Mesenchymal stem cell (in vitro differentiated cells and primary cell): ENCODE data around the gene HDAC4.

ENCODE experiments used
- DNase-seq: peaks from one replicate; pipeline ENCODE4 v3.0.0-alpha.2; 2013
- H2AFZ ChIP-seq: one replicate; pipeline ENCODE4 v1.6.1; 2013; ENCODE audit warnings: low read depth, mild to moderate bottlenecking, control low read depth, inconsistent platforms, low read length, moderate library complexity
- H2AK5ac ChIP-seq: 2 replicates; pipeline ENCODE4 v1.6.1; 2013; ENCODE audit warnings: low read length, moderate library complexity, mild to moderate bottlenecking, inconsistent platforms; ENCODE audit not compliant: severe bottlenecking
- H2BK120ac ChIP-seq: one replicate; pipeline ENCODE4 v1.6.1; 2013; ENCODE audit warnings: low read depth, mild to moderate bottlenecking, inconsistent platforms, low read length, moderate library complexity
- H2BK12ac ChIP-seq, 2 experiments: one replicate each; pipeline ENCODE4 v1.6.1; 2013; ENCODE audit warnings: inconsistent platforms in 2 of 2, low read length in 2 of 2, mild to moderate bottlenecking in 2 of 2, moderate library complexity in 2 of 2, control low read depth in 1 of 2
- H2BK15ac ChIP-seq: one replicate; pipeline ENCODE4 v1.6.1; 2013; ENCODE audit warnings: mild to moderate bottlenecking, low read depth, inconsistent platforms; ENCODE audit not compliant: poor library complexity, severe bottlenecking
- H2BK5ac ChIP-seq: 2 replicates; pipeline ENCODE4 v1.6.1; 2013; ENCODE audit warnings: low read depth, mild to moderate bottlenecking, low read length, control low read depth, inconsistent platforms; ENCODE audit not compliant: poor library complexity, severe bottlenecking
- H3K14ac ChIP-seq, 2 experiments: one replicate each; pipeline ENCODE4 v1.6.1; 2013; ENCODE audit warnings: inconsistent platforms in 2 of 2, low read length in 2 of 2, control low read depth in 1 of 2, mild to moderate bottlenecking in 1 of 2, moderate library complexity in 1 of 2
- H3K18ac ChIP-seq, 2 experiments: one replicate each; pipeline ENCODE4 v1.6.1; 2013; ENCODE audit warnings: inconsistent platforms in 2 of 2, low read length in 2 of 2, control low read depth in 1 of 2, low read depth in 1 of 2, mild to moderate bottlenecking in 1 of 2
- H3K23ac ChIP-seq, 2 experiments: one replicate each; pipeline ENCODE4 v1.6.1; 2013; ENCODE audit warnings: inconsistent platforms in 2 of 2, low read length in 2 of 2, mild to moderate bottlenecking in 2 of 2, moderate library complexity in 2 of 2, control low read depth in 1 of 2
- H3K27ac ChIP-seq: 2 replicates; pipeline ENCODE4 v1.5.1; 2013; ENCODE audit warnings: mild to moderate bottlenecking, moderate library complexity, low read length, control low read depth, inconsistent platforms; ENCODE audit not compliant: poor library complexity, severe bottlenecking
- H3K27me3 ChIP-seq, 2 experiments: 2 replicates each; pipeline versions ENCODE4 v1.6.1 to v1.7.0; 2013; ENCODE audit warnings: low read length in 2 of 2, mild to moderate bottlenecking in 2 of 2, moderate library complexity in 2 of 2, control low read depth in 1 of 2, inconsistent platforms in 1 of 2; ENCODE audit not compliant: control insufficient read depth in 1 of 2, insufficient read depth in 1 of 2
- H3K36me3 ChIP-seq, 2 experiments: 2 replicates each; pipeline versions ENCODE4 v1.6.1 to v1.7.0; 2013; ENCODE audit warnings: low read length in 2 of 2, control low read depth in 1 of 2, inconsistent platforms in 1 of 2, low read depth in 1 of 2, mild to moderate bottlenecking in 1 of 2; ENCODE audit not compliant: insufficient read depth in 2 of 2, control insufficient read depth in 1 of 2
- H3K4ac ChIP-seq, 2 experiments: one replicate each; pipeline ENCODE4 v1.6.1; 2013; ENCODE audit warnings: inconsistent platforms in 2 of 2, low read length in 2 of 2, mild to moderate bottlenecking in 2 of 2, moderate library complexity in 2 of 2, control low read depth in 1 of 2, low read depth in 1 of 2
- H3K4me1 ChIP-seq: 2 replicates; pipeline ENCODE4 v1.6.1; 2013; ENCODE audit warnings: low read depth, low read length, control low read depth; ENCODE audit not compliant: control insufficient read depth, insufficient read depth
- H3K4me2 ChIP-seq: 2 replicates; pipeline ENCODE4 v1.6.1; 2013; ENCODE audit warnings: low read length, mild to moderate bottlenecking, inconsistent platforms; ENCODE audit not compliant: poor library complexity, severe bottlenecking
- H3K4me3 ChIP-seq, 2 experiments: 2 replicates each; pipeline versions ENCODE4 v1.5.1 to v1.7.0; 2013; ENCODE audit warnings: low read length in 2 of 2, mild to moderate bottlenecking in 2 of 2, control low read depth in 1 of 2, low read depth in 1 of 2; ENCODE audit not compliant: insufficient read depth in 1 of 2
- H3K79me1 ChIP-seq: replicated peaks from 2 replicates; pipeline ENCODE4 v1.6.1; 2013; ENCODE audit warnings: mild to moderate bottlenecking, control low read depth, low read length, inconsistent platforms; ENCODE audit not compliant: poor library complexity, severe bottlenecking
- H3K9ac ChIP-seq: 2 replicates; pipeline ENCODE4 v1.7.0; 2013; ENCODE audit warnings: mild to moderate bottlenecking, low read length, moderate library complexity
- H3K9me3 ChIP-seq: 2 replicates; pipeline ENCODE4 v1.7.0; 2013; ENCODE audit warnings: mild to moderate bottlenecking, low read length; ENCODE audit not compliant: control insufficient read depth
- H4K8ac ChIP-seq: one replicate; pipeline ENCODE4 v1.6.1; 2013; ENCODE audit warnings: inconsistent platforms, mild to moderate bottlenecking, low read length, moderate library complexity
- H4K91ac ChIP-seq: one replicate; pipeline ENCODE4 v1.6.1; 2013; ENCODE audit warnings: mild to moderate bottlenecking, low read length, inconsistent platforms
- WGBS: methylation state at CpG from one replicate; pipeline ENCODE4 v1.1.7; 2013; ENCODE audit warnings: mixed read lengths; 5-methylcytosine and 5-hydroxymethylcytosine counted together

HDAC4 gene

GRCh38 chr2:239133945-239134570 lies 266.8 kb downstream of the HDAC4 start:
- H2BK15ac ChIP-seq = no peak overlapping the region
- no peak overlapping the region for H3K9ac ChIP-seq
- H3K4me1 ChIP-seq = peaks cover 14% of the 10 kb centered on the region
- no peak overlapping the region for H2AK5ac ChIP-seq
- no peak overlapping the region for H2BK120ac ChIP-seq
- peaks cover 53 to 75% of the 10 kb centered on the region in 2 experiments for H3K36me3 ChIP-seq
- no peak overlapping the region for H3K18ac ChIP-seq
- no peak overlapping the region for H2AFZ ChIP-seq
- H3K27me3 ChIP-seq = no peaks in the 10 kb centered on the region
- H3K23ac ChIP-seq = no peak overlapping the region
- H4K91ac ChIP-seq = no peak overlapping the region
- no peak overlapping the region for H3K27ac ChIP-seq
- no peaks in the 10 kb centered on the region for H3K79me1 ChIP-seq
- no peaks in the 10 kb centered on the region for H3K9me3 ChIP-seq
- H2BK5ac ChIP-seq = no peak overlapping the region
- H4K8ac ChIP-seq = no peak overlapping the region
- H3K4ac ChIP-seq = no peak overlapping the region
- H2BK12ac ChIP-seq = no peak overlapping the region
- no peak for DNase-seq
- H3K4me2 ChIP-seq = no peak overlapping the region
- WGBS = 97% methylated on average over 22 of the region's 28 CpGs
- no peak overlapping the region for H3K4me3 ChIP-seq
- H3K14ac ChIP-seq = no peak overlapping the region

DNA sequence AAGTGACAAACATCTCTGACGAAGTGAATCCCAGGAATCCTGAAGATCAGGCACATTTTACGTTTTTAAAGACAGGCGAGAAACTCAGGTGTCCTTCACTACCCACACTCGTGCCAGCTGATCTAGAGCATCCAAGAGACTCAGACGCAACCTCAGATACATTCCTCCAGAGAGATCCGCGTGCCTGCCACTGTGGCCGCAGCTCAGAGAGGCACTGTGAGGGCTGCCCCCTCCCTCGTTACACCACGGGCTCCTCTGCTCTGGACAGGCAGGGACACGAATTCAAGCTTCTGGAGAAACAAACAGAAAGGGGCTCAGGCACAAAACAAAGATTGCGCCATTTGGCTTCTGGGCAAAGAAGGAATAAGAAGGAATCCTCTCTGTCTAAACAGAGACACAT lies 268.0 kb downstream of the HDAC4 start:
- no peak overlapping the region for H3K23ac ChIP-seq
- H3K4me1 ChIP-seq = peaks cover 20% of the 10 kb centered on the region
- H3K18ac ChIP-seq = no peak overlapping the region
- H3K27ac ChIP-seq = no peak overlapping the region
- no peak overlapping the region for H4K8ac ChIP-seq
- H3K79me1 ChIP-seq = no peaks in the 10 kb centered on the region
- no peak overlapping the region for H3K4ac ChIP-seq
- H2AFZ ChIP-seq = no peak overlapping the region
- no peak overlapping the region for H3K14ac ChIP-seq
- WGBS = 94% methylated on average over 12 of the region's 12 CpGs
- H3K9me3 ChIP-seq = no peaks in the 10 kb centered on the region
- H2AK5ac ChIP-seq = no peak overlapping the region
- H4K91ac ChIP-seq = no peak overlapping the region
- no peak overlapping the region for H3K4me3 ChIP-seq
- no peak for DNase-seq
- H3K27me3 ChIP-seq = no peaks in the 10 kb centered on the region
- H3K4me2 ChIP-seq = no peak overlapping the region
- H3K36me3 ChIP-seq = peaks cover 51 to 64% of the 10 kb centered on the region in 2 experiments
- H2BK12ac ChIP-seq = no peak overlapping the region
- no peak overlapping the region for H2BK120ac ChIP-seq
- no peak overlapping the region for H2BK15ac ChIP-seq
- H2BK5ac ChIP-seq = no peak overlapping the region
- H3K9ac ChIP-seq = no peak overlapping the region

GRCh38 chr2:239132156-239132709 lies 268.6 kb downstream of the HDAC4 start:
- Histone ChIP-seq H2BK5ac (no peak overlapping the region), H2AK5ac (no peak overlapping the region), H3K4me1 (peaks cover 18% of the 10 kb centered on the region), H2BK12ac (no peak overlapping the region), H3K79me1 (no peaks in the 10 kb centered on the region), H3K23ac (no peak overlapping the region), H3K36me3 (peaks cover 54 to 67% of the 10 kb centered on the region in 2 experiments), H2AFZ (no peak overlapping the region), H3K4ac (no peak overlapping the region), H3K27me3 (no peaks in the 10 kb centered on the region), H3K18ac (no peak overlapping the region), H3K4me3 (no peak overlapping the region), H2BK120ac (no peak overlapping the region), H4K91ac (no peak overlapping the region), H3K27ac (no peak overlapping the region), H3K9me3 (no peaks in the 10 kb centered on the region), H3K14ac (no peak overlapping the region), H3K4me2 (no peak overlapping the region), H3K9ac (no peak overlapping the region), H4K8ac (no peak overlapping the region), H2BK15ac (no peak overlapping the region)
- DNase-seq = no peak
- WGBS = 94% methylated on average over 17 of the region's 17 CpGs

GRCh38 chr2:239131521-239131920 lies 269.3 kb downstream of the HDAC4 start:
- WGBS = 95% methylated on average over 10 of the region's 10 CpGs
- Histone ChIP-seq H2BK5ac (no peak overlapping the region), H3K9ac (no peak overlapping the region), H4K91ac (no peak overlapping the region), H4K8ac (no peak overlapping the region), H3K27me3 (no peaks in the 10 kb centered on the region), H2AFZ (no peak overlapping the region), H3K36me3 (peaks cover 58 to 62% of the 10 kb centered on the region in 2 experiments), H3K14ac (no peak overlapping the region), H2BK12ac (no peak overlapping the region), H3K4me2 (no peak overlapping the region), H3K4me1 (peaks cover 16% of the 10 kb centered on the region), H3K27ac (no peak overlapping the region), H2BK120ac (no peak overlapping the region), H3K4me3 (no peak overlapping the region), H2BK15ac (no peak overlapping the region), H3K4ac (no peak overlapping the region), H3K18ac (no peak overlapping the region), H3K9me3 (no peaks in the 10 kb centered on the region), H3K79me1 (no peaks in the 10 kb centered on the region), H3K23ac (no peak overlapping the region), H2AK5ac (no peak overlapping the region)
- DNase-seq = no peak
